ENCODE results near the gene VDAC1. TPM values are rescaled to one million over a fixed set of nuclear protein-coding genes. Genes with fewer than 3 reads are reported as not detected.
"Not testable (repeated sequence)": the region's sequence is repeated elsewhere in the genome, so short reads cannot be mapped to it uniquely, and the experiment has no call there.

VDAC1 gene
- total RNA-seq, 1 donor from 2014 or later: 119 TPM

DNA sequence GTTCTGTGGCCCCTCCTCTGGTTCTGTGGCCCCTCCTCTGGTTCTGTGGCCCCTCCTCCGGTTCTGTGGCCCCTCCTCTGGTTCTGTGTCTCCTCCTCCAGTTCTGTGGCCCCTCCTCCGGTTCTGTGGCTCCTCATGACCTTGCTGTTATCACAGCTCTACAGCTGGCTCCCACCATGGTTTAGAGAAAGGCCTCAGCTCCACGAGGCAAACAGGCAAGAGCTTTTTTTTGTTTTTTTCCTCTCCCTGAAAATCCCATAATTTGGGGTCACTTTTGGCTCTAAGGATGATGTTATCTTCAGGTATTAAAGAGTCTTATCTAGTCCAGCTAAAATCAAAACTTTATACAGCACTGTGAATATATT, 68.1 kb downstream of the VDAC1 start:
- H3K4me3 Mint-ChIP-seq (ENCODE audit: unreplicated experiment): no peak overlapping the region
- H3K27me3 Mint-ChIP-seq (ENCODE audit: unreplicated experiment): no peaks in the 10 kb centered on the region
- TF ChIP-seq, protein P1, sequence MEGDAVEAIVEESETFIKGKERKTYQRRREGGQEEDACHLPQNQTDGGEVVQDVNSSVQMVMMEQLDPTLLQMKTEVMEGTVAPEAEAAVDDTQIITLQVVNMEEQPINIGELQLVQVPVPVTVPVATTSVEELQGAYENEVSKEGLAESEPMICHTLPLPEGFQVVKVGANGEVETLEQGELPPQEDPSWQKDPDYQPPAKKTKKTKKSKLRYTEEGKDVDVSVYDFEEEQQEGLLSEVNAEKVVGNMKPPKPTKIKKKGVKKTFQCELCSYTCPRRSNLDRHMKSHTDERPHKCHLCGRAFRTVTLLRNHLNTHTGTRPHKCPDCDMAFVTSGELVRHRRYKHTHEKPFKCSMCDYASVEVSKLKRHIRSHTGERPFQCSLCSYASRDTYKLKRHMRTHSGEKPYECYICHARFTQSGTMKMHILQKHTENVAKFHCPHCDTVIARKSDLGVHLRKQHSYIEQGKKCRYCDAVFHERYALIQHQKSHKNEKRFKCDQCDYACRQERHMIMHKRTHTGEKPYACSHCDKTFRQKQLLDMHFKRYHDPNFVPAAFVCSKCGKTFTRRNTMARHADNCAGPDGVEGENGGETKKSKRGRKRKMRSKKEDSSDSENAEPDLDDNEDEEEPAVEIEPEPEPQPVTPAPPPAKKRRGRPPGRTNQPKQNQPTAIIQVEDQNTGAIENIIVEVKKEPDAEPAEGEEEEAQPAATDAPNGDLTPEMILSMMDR (IDR thresholded peaks at IDR 0.05): no peak
- DNase-seq (ENCODE audit: extremely low spot score, unreplicated experiment): no peak
- no peaks in the 10 kb centered on the region for H3K36me3 Mint-ChIP-seq (ENCODE audit: unreplicated experiment)
- no peaks in the 10 kb centered on the region for H3K9me3 Mint-ChIP-seq (ENCODE audit: unreplicated experiment)
- no peak overlapping the region for H3K27ac Mint-ChIP-seq (ENCODE audit: unreplicated experiment)
- peaks cover 3% of the 10 kb centered on the region for H3K4me1 Mint-ChIP-seq (ENCODE audit: unreplicated experiment)

DNA sequence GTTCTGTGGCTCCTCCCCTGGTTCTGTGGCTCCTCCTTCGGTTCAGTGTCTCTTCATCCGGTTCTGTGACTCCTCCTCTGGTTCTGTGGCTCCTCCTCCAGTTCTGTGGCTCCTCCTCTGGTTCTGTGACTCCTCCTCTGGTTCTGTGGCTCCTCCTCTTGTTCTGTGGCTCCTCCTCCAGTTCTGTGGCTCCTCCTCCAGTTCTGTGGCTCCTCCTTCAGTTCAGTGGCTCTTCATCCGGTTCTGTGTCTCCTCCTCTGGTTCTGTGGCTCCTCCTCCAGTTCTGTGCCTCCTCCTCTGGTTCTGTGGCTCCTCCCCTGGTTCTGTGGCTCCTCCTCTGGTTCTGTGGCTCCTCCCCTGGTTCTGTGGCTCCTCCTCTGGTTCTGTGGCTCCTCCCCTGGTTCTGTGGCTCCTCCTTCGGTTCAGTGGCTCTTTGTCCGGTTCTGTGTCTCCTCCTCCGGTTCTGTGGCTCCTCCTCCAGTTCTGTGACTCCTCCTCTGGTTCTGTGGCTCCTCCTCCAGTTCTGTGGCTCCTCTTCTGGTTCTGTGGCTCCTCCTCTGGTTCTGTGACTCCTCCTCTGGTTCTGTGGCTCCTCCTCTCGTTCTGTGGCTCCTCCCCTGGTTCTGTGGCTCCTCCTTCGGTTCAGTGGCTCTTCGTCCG, 68.7 kb downstream of the VDAC1 start:
- not testable (repeated sequence) for H3K4me3 Mint-ChIP-seq (ENCODE audit: unreplicated experiment); H3K27ac Mint-ChIP-seq (ENCODE audit: unreplicated experiment); H3K36me3 Mint-ChIP-seq (ENCODE audit: unreplicated experiment); H3K27me3 Mint-ChIP-seq (ENCODE audit: unreplicated experiment); H3K4me1 Mint-ChIP-seq (ENCODE audit: unreplicated experiment); H3K9me3 Mint-ChIP-seq (ENCODE audit: unreplicated experiment); DNase-seq (ENCODE audit: extremely low spot score, unreplicated experiment)

DNA sequence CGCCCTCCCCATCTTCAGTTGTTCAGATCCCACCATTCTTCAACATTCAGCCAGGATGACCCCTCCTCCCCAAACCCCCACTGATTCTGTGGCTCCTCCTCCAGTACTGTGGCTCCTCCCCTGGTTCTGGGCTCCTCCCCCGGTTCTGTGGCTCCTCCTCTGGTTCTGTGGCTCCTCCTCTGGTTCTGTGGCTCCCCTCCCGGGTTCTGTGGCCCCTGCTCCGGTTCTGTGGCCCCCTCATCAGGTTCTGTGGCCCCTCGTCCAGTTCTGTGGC, 69.2 kb downstream of the VDAC1 start:
- TF ChIP-seq, protein P1 (IDR thresholded peaks at IDR 0.05): no peak
- Mint-ChIP-seq H3K36me3 (ENCODE audit: unreplicated experiment) (no peaks in the 10 kb centered on the region), H3K4me1 (ENCODE audit: unreplicated experiment) (peaks cover 3% of the 10 kb centered on the region), H3K9me3 (ENCODE audit: unreplicated experiment) (no peaks in the 10 kb centered on the region), H3K27ac (ENCODE audit: unreplicated experiment) (no peak overlapping the region), H3K27me3 (ENCODE audit: unreplicated experiment) (no peaks in the 10 kb centered on the region), H3K4me3 (ENCODE audit: unreplicated experiment) (no peak overlapping the region)
- DNase-seq (ENCODE audit: extremely low spot score, unreplicated experiment): no peak

GRCh38 chr5:133934822-133935666, 69.7 kb downstream of the VDAC1 start:
- Mint-ChIP-seq H3K27ac (ENCODE audit: unreplicated experiment) (no peak overlapping the region), H3K9me3 (ENCODE audit: unreplicated experiment) (no peaks in the 10 kb centered on the region), H3K27me3 (ENCODE audit: unreplicated experiment) (no peaks in the 10 kb centered on the region), H3K4me1 (ENCODE audit: unreplicated experiment) (peaks cover 4% of the 10 kb centered on the region), H3K36me3 (ENCODE audit: unreplicated experiment) (no peaks in the 10 kb centered on the region), H3K4me3 (ENCODE audit: unreplicated experiment) (no peak overlapping the region)
- TF ChIP-seq, protein P1 (IDR thresholded peaks at IDR 0.05): no peak
- no peak for DNase-seq (ENCODE audit: extremely low spot score, unreplicated experiment)

DNA sequence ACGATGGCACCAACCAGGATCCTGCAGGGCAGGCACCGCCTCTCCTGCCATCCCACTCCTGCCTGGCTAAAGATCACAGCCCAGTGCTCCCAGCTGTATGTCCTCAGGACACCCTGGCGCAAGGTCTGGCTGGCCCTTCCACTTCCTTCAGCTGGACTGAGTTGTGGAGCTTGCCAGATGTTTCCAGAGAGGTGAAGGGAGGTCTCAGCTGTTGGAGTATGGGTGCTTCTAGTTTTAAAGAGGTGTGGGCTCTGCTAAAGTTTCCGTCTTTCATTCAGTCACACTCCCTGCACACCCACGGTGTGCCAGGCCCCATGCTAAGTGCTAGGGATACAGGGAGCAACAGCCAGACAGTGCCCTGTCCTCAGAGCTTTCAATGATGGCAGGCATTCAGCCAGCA, 70.5 kb downstream of the VDAC1 start:
- Mint-ChIP-seq H3K4me1 (ENCODE audit: unreplicated experiment) (peaks cover 4% of the 10 kb centered on the region), H3K27me3 (ENCODE audit: unreplicated experiment) (no peaks in the 10 kb centered on the region), H3K9me3 (ENCODE audit: unreplicated experiment) (no peaks in the 10 kb centered on the region), H3K36me3 (ENCODE audit: unreplicated experiment) (no peaks in the 10 kb centered on the region), H3K27ac (ENCODE audit: unreplicated experiment) (no peak overlapping the region), H3K4me3 (ENCODE audit: unreplicated experiment) (no peak overlapping the region)
- TF ChIP-seq, protein P1 (IDR thresholded peaks at IDR 0.05): no peak
- no peak for DNase-seq (ENCODE audit: extremely low spot score, unreplicated experiment)

All from osteocyte (in vitro differentiated cells).